22Rv1 (cell line): ENCODE measurements around the gene BTG1.

Experiments used
- ZFX ChIP-seq: fragments of 450-650 bp; IDR thresholded peaks from 2 replicates; pipeline ENCODE4 v1.6.1; 2017; ENCODE audit warnings: antibody characterized with exemption, borderline replicate concordance
- TF ChIP-seq, protein P1 (sequence below): fragments of 450-650 bp; IDR thresholded peaks from 2 replicates; pipeline ENCODE4 v1.5.1; 2017; ENCODE audit warnings: mild to moderate bottlenecking

DNA sequence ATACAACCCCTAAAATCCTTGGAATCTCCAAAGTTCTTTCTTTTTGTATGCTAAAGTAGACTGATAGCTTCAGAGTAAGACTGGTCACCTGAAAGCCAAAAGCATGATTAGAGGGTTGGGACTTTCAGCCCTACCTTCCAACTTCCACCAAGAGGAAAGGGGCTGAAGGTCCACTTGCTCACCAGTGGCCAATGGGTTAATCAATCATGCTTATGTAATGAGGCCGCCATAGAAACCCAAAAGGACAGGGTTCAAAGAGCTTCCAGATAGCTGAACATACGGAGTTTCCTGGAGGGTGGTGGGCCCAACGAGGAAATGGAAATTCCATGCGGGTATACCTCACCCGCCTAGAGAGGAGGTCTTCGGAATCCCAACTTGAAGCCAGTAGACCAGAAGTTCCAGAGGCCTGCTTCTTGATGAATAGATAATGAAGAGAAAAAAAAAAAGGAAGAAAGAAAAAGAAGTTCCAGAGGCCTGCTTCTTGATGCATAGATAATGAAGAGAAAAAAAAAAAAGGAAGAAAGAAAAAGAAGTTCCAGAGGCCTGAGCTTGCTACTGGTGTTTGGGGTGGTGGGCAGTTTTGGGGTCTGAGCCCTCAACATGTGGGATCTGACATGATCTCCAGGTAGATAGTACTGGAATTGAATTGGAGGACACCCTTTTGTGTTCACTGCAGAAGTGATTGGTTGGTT, 11.2 kb upstream of the BTG1 start:
- TF ChIP-seq, protein P1, sequence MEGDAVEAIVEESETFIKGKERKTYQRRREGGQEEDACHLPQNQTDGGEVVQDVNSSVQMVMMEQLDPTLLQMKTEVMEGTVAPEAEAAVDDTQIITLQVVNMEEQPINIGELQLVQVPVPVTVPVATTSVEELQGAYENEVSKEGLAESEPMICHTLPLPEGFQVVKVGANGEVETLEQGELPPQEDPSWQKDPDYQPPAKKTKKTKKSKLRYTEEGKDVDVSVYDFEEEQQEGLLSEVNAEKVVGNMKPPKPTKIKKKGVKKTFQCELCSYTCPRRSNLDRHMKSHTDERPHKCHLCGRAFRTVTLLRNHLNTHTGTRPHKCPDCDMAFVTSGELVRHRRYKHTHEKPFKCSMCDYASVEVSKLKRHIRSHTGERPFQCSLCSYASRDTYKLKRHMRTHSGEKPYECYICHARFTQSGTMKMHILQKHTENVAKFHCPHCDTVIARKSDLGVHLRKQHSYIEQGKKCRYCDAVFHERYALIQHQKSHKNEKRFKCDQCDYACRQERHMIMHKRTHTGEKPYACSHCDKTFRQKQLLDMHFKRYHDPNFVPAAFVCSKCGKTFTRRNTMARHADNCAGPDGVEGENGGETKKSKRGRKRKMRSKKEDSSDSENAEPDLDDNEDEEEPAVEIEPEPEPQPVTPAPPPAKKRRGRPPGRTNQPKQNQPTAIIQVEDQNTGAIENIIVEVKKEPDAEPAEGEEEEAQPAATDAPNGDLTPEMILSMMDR: no peak
- TF ChIP-seq ZFX: no peak
